HG03521 (cell line): Measurements from ENCODE around the gene NFS1.
A peak's percentile ranks its signal among the peaks of the same experiment; 100 is the strongest.
"Not testable (repeated sequence)": the region's sequence is repeated elsewhere in the genome, so short reads cannot be mapped to it uniquely, and the experiment has no call there.

ENCODE experiments used
- ATAC-seq: cut with Tn5 transposase; IDR thresholded peaks from one replicate; pipeline ENCODE4 v1.9.1; 2021; ENCODE audit warnings: mild to moderate bottlenecking, moderate library complexity; ENCODE audit not compliant: unreplicated experiment

Gene NFS1

DNA sequence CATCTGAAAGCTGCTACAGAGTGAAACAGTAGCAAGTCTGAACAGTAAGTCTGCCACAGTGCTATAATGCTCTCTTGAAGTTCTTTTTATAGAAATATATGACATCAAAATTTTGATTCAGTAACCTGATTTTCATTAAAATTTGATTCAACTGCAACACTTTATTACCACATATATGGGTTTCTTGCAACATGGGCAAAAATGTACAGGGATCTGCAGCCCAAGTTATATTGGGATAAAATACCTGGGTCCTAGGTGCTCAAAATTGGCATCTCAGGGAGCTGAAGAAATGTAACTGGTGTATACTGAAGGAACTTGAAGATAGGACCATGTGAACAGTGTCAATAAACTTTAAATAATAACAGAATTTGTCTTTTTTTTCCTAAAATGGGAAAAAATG lies 10.9 kb upstream of the NFS1 start:
- no peak for ATAC-seq

DNA sequence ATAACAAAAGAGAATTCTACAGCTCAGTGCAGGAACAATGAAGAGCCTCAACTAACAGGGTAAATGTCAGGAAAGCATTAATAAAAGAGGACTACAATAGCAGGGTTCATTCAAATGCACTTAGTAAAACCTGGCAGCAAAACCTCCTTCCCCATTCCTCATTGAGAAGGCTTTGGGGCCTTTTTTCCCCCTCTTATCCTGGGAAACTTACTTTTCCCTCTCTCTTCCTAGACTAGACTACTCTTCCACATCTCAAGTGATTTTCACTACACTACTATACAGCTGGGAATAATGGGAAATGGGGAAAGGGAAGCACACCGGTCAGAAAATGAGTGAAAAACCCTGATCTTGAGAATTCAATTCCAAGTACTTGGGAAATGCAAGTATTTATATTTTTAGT lies 10.1 kb upstream of the NFS1 start:
- ATAC-seq = no peak

DNA sequence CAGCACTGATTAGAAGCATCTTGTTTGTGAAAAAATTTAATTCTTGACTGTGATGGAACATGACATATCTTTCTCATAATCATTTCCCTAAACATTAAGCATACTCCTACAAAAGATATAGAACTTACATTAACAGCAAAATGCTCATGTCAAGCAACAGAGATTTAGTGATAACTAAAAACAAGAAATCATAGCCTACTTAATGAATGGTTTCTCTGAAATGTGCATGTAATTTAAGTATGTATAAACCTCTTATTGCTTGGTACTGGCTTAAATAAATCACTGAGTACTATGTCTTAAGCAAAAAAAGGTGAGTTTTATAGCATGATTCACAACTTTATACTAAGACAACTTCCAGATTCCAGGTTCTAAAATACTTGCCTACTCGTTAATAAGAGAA lies 9.3 kb upstream of the NFS1 start:
- no peak for ATAC-seq

DNA sequence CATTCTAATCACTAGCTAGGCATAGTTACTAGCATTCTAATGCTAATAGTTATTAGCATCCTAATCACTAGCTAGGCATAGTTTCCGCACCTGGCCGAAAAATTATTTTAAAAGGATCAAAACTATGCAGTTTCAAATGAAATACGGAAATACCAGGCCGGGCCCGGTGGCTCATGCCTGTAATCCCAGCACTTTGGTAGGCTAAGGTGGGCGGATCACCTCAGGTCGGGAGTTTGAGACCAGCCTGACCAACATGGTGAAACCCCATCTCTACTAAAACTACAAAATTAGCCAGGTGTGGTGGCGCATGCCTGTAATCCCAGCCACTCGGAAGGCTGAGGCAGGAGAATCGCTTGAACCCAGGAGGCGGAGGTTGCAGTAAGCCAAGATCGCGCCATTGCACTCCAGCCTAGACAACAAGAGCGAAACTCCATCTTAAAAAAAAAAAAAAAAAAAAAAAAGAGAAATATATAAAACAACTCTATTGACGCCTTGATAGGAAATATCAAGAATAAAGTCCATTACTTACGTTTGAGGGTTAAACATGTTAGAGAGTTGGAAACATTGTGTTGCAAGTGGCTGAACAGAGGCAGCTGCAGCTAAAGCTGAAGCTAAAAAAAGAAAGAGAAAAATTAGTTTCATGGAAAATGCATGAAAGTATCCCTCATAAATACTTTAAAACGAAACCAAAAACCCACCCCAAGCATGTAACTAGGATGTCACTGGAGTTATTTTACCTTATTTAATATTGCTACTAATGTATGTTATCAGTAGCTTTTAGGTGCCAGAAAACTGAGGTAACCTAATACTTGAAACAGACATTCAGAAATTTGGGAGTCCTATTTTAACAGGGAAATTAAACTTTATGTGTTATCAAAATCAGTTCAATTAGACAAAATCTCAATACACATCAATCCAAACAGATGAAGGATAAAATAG lies 7.7 kb upstream of the NFS1 start:
- ATAC-seq = not testable (repeated sequence)

DNA sequence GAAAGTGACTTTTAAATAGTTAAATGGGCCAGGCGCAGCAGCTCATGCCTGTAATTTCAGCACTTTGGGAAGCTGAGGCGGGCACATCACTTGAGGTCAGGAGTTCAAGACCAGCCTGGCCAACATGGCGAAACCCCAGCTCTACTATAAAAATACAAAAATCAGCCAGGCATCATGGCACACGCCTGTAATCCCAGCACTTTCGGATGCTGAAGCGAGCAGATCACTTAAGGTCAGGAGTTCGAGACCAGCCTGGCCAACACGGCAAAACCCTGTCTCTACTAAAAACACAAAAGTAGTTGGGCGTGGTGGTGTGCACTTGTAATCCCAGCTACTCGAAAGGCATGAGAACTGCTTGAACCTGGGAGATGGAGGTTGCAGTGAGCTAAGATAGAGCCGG lies 6.7 kb upstream of the NFS1 start:
- ATAC-seq = not testable (repeated sequence)

DNA sequence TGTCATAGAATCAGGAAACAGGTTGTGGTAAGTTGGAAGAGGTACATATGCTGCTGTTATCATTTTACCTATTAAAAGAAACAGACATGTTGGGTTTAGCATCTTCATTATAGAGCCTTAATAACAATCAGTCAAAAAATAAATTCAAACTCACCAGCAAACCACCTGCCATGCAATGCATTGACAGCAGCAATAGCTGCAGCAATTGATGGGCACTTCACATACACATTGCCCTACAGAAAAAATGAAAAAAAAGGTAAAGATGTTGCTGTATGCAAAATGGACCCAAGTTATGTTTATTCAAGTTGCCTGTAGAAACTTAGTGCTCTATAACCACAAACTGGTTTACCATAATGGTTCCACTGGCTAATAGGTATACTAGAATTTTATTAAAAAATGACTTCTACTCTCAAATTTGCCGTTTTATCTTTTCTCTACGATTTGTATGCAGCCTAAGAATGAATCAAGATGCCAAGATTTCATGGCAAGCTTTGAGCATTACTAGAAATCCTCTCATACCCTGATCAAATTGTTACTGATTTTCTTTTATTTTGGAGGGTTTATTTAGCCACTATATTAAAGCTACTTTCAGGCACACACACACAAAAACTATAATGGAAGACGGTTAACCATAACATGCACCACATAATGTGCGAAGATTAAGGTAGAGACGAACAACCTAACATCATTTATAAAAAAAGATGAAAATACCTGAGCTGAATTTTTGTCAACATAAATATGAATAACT lies 5.5 kb upstream of the NFS1 start:
- ATAC-seq = no peak

DNA sequence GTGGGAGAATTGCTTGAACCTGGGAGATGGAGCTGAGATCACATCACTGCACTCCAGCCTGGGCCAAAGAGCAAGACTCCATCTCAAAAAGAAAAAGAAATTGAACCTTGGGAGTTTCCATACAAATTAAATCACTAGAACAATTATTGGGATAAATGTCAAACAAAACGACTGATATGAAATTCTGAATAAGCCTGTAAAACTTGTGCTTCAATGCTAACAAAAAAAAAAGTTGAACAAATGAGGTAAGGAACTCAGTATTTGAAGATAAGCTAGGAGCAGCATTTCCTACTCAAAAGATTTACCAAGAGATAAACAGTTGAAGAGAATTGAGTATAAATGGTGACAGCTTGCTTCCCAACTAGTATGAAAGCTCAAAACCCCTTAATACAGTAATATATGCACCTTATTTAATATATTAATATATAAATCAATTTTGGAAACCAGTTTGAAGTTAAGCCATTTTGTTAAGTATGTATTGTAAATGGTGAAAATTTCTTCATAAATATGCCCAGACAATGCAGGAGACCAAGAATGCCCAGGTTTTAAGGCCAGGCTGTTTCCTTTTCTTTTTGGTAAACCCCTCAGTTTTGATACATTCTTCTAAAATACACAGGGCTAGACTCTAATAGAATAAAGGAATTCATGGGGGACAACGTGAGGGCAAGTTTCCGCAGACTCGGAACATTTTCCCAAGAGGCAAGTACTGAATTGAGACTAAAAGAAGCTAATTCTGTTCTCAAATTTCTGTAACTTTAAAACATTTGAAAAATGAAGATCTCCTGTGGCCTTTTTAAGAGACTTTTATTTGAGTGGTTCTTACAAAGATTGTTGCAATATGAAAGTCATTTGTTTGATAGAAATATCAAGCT lies 3.9 kb upstream of the NFS1 start:
- ATAC-seq = no peak

DNA sequence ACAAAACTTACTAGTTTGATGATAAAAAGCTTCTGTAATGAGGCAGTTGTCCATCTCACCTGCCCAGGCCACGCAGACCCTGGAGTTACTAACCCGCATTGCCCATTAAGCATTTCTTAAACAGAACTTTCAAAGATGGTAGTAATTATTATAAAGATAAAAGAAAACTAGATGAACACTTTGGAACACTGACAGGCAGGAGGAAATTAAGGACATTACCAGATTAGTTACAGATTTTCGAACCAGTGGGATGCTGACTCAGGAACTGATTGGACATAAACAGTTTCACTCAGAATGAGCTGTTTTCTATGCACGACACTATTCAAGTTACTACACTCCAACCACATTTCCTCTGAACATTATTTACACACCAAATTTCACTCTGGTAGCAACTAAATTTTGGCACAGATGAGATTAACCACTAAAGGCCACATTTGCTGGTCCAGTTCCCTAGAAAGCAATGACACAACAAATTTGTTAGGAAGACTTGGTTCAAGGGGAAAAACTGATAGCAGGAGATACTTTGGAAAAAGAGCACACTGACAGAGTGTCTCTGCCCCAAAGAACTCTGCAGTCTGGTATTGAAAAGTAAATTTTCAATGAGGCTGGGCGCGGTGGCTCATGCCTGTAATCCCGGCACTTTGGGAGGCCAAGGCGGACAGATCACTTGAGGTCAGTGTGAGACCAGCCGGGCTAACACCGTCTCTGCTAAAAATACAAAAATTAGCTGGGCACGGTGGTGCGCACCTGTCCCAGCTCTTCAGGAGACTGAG lies 3.1 kb upstream of the NFS1 start:
- ATAC-seq = no peak

DNA sequence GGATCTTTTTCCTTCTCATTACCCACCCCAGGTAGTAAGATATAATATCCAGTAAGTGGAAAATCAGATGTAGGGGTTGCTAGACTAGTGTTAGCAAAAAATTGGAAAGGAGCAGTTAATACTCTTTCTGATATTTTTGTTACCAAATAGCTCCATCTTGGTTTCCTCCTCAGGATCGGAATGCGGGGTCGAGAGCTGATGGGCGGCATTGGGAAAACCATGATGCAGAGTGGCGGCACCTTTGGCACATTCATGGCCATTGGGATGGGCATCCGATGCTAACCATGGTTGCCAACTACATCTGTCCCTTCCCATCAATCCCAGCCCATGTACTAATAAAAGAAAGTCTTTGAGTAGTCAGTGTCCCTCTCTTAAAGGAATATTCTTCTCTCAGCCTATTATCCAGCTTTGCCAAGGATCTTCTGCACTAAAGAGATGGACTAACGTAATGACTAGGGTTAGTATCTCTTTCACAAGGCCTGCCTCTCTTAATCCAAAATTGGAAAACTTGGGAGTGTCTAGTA lies 1.5 kb upstream of the NFS1 start:
- no peak for ATAC-seq

DNA sequence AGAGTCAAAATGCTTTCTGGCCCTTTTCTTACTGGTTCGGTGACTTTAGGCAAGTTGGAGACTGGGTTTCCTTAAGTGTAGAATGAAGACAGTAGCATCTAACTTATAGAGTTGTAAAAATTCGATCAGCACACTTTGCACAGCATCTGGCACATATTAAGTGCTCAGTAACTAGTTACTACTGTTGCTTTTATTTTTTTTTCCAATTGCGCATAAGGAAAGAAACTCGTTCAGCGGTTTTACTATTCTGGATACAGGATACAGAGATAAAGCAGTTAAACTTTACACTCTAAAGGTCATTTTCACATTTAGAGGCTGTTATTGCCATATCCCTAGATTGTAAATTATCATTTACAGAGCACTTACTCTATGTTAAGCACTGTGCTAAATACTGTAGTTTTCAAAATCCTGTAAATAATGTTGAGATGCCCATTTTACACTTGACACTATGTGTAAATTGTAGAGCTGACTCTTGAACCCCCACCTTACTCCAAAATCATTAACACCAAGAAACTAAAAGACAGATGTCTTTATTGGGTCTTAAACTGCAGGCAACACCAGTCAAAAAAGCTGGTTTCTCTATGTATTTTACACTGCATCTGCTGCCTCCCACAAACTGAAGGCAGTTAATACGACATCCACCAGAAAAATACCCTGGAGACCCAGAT lies 939 bp upstream of the NFS1 start:
- ATAC-seq = no peak

DNA sequence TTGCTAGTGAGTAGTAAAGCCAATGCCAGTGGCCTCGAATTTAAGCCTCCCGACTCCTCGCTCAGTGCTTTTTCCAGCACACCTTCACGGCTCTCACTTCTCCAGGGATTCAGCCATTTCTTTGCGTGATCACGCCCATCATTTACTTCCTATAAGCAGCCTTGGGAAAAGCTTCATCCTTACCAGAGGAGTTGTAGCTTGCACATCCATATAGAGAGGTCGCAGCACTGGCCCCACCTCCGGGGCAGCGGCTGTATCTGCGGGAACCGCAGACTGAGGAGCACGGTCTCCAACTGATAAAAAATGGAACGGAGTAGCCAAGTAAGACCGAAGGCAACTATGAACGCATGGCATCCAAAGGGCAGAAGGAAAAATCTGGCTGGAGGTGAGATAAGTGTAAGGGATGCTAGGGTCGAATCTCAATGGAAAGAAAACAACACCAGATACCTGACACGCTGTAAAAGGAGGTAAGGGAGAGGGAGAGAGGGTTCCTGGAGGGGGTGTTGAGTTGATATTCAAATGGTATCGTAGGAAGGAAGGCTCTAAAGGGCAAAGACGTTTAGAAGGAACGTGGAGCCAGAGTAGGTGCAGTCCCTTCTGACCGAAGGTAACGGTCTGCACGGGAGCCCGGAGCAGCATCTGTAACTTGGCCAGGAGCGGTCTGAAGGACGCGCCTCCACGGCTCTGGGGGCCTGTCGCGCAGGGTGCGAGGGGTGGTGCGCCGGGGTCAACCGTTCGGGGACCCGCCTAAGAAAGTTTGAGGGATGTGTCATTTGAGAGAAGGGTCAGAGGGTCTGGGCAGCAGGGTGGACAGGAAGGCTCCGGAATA lies 640 bp downstream of the NFS1 start:
- peak; percentile 15 for ATAC-seq

DNA sequence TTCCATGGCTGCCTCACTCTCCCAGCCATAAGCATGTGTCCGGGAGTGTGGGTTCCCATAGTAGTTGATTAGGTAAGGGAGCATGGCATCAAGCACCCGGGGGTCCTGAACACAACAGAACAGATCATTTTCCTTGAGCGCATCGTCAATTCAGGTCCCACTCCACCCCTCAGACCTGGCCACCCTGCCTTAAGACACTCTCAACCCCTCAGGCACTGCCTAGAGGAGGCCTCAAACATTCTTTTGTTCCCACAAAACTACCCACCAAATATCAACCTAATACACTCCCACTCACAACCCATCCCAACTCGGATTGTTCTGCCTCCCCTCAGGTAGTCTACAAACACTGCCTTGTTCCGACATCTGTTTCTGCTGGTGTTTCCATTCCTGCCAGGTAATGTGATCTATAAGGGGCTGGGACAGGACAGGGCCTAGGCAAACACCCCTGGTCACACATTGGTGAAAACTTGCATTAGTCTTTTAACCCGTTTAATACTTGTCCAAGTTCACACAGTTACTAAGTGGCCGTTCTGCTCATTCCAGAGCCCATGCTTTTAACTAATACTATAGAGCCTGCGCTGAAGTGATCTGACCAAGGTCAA lies 1.4 kb downstream of the NFS1 start:
- ATAC-seq = no peak

DNA sequence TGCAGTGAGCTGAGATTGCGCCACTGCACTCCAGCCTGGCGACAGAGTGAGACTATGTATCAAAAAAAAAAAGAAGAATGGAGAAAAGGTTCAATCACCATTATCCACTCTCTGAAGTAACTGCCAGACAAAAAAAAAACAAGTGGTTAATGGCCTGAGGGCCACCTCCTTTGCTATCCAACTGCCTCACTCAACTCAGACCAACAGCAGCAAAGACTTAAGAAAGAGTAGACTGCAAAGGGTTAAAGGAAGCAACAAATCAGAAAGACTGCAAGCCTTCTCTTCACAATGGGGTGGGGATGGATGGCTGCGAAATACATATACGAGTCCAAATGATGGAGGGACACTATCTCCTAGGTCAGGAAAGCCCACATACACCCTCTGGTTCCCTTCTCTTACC lies 3.2 kb downstream of the NFS1 start:
- ATAC-seq = no peak

DNA sequence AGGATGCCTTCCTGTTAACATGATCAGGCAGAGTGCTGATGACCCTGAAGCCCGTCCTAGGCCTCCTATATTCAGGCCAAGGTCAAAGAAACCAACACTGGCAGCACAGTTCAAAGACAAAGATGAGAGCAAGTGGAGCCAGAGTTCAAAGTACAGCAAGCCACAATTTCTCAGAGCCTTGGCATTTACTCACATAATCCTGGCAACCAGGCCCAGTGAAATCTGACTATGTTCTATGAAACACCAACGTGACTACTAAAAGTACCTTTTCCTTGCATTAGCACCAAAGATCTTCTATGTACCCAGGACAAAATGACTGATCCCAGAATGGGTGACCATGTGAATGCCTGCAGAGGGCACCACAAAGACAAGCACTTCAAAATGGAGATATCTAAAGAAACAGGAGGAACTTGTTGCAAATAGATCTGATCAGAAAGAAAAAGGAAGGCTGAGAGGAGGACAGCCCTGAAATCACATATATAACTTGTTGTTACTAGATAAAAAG lies 3.9 kb downstream of the NFS1 start:
- no peak for ATAC-seq

DNA sequence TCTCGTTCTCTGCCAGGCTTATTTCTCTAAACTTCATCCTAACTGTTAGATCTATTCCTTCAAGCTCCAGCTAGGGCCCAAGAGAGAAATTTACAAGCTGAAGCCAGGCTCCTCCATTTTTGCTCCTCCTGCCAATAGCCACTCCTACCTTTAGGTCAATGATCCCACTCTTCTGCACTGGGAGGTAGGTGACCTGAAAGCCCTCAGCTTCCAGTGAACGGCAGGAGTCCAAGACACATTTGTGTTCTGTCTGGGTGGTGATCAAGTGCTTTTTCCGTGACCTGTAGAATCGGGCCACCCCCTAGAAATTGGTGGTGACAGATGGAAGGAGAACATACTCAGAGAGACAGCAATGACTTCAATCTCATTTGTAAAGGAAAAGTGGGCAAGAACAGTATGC lies 8.9 kb downstream of the NFS1 start:
- ATAC-seq = no peak

DNA sequence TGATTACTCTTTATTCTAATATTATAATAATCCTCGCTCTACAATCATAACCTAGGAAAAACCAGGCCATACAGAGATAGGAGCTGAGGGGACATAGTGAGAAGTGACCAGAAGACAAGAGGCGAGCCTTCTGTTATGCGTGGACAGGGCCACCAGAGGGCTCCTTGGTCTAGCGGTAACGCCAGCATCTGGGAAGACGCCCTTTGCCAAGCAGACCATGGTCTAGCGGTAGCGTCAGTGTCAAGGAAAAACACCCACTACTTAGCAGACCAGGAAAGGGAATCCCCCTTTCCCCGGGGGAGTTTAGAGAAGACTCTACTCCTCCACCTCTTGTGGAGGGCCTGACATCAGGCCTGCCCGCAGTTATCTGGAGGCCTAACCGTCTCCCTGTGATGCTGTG lies 12.3 kb downstream of the NFS1 start:
- ATAC-seq = not testable (repeated sequence)

DNA sequence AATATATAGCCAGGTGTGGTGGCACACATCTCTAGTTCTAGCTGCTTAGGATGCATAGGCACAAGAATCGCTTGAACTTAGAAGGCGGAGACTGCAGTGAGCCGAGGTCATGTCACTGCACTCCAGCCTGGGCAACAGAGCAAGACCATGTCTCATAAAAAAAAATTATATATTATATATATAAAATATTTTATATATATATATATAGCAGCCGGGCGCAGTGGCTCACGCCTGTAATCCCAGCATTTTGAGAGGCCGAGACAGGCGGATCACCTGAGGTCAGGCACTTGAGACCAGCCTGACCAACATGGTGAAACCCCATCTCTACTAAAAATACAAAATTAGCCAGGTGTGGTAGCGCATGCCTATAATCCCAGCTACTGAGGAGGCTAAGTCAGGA lies 13.8 kb downstream of the NFS1 start:
- ATAC-seq = not testable (repeated sequence)

DNA sequence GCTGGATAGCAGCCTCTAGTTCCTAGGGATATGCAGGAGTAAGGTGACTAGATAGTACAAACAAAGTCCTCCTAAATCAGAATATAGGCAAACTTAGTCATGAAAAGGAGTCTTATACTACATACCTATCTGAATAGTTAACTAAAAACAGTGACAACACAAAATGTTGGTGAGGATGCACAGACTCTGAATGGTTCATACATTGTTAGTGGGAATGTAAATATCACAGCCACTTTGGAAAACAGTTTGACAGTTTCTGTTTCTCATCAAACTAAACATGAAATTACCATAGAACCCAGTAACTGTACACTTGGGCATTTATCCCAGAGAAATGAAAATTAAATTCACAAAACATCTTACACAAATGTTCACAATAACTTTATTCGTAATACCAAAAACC lies 17.2 kb downstream of the NFS1 start:
- no peak for ATAC-seq
